H9 (cell line): ENCODE data around the gene RRAGC. TPM values are rescaled to one million over a fixed set of nuclear protein-coding genes. Genes with fewer than 3 reads are reported as not detected.

Experiments used
- DNase-seq: peaks from one replicate; pipeline ENCODE4 v3.0.0-alpha.2; 2017
- H2AFZ ChIP-seq: one replicate; pipeline ENCODE4 v1.6.1; 2013; ENCODE audit warnings: mild to moderate bottlenecking, low read length, control low read depth, moderate library complexity
- H2AK5ac ChIP-seq: 2 replicates; pipeline ENCODE4 v1.6.1; 2013; ENCODE audit warnings: low read length, control low read depth, mixed read lengths; ENCODE audit not compliant: insufficient read length
- H2BK120ac ChIP-seq: one replicate; pipeline ENCODE4 v1.6.1; 2013; ENCODE audit warnings: low read depth, mild to moderate bottlenecking, low read length, control low read depth, inconsistent platforms; ENCODE audit not compliant: poor library complexity, severe bottlenecking
- H2BK12ac ChIP-seq: 2 replicates; pipeline ENCODE4 v1.6.1; 2013; ENCODE audit warnings: low read length, control low read depth, mixed read lengths, low read depth; ENCODE audit not compliant: insufficient read length
- H2BK15ac ChIP-seq: 2 replicates; pipeline ENCODE4 v1.6.1; 2013; ENCODE audit warnings: low read depth, low read length, control low read depth
- H2BK20ac ChIP-seq: one replicate; pipeline ENCODE4 v1.6.1; 2013; ENCODE audit warnings: low read depth, mild to moderate bottlenecking, low read length, control low read depth, inconsistent platforms; ENCODE audit not compliant: poor library complexity, severe bottlenecking
- H2BK5ac ChIP-seq: 2 replicates; pipeline ENCODE4 v1.6.1; 2013; ENCODE audit warnings: low read length, control low read depth, mixed read lengths; ENCODE audit not compliant: insufficient read length
- H3K14ac ChIP-seq: 2 replicates; pipeline ENCODE4 v1.6.1; 2013; ENCODE audit warnings: low read length, control low read depth; ENCODE audit not compliant: insufficient read depth
- H3K18ac ChIP-seq: 2 replicates; pipeline ENCODE4 v1.6.1; 2013; ENCODE audit warnings: low read depth, mild to moderate bottlenecking, mixed read lengths, low read length, control low read depth; ENCODE audit not compliant: insufficient read length
- H3K23ac ChIP-seq: 2 replicates; pipeline ENCODE4 v1.6.1; 2013; ENCODE audit warnings: low read length, control low read depth, mixed read lengths, low read depth; ENCODE audit not compliant: insufficient read length
- H3K23me2 ChIP-seq: 2 replicates; pipeline ENCODE4 v1.6.1; 2013; ENCODE audit warnings: low read depth, mild to moderate bottlenecking, mixed read lengths, low read length, control low read depth; ENCODE audit not compliant: insufficient read length, poor library complexity, severe bottlenecking
- H3K27ac ChIP-seq: 2 replicates; pipeline ENCODE4 v1.5.1; 2013; ENCODE audit warnings: low read length, control low read depth, mixed read lengths, low read depth; ENCODE audit not compliant: insufficient read length
- H3K27me3 ChIP-seq: 2 replicates; pipeline ENCODE4 v1.6.1; 2013; ENCODE audit warnings: low read length, control low read depth, inconsistent platforms; ENCODE audit not compliant: insufficient read depth
- H3K4ac ChIP-seq: 2 replicates; pipeline ENCODE4 v1.6.1; 2013; ENCODE audit warnings: low read depth, mild to moderate bottlenecking, control low read depth, inconsistent platforms, low read length, moderate library complexity
- H3K4me1 ChIP-seq: 2 replicates; pipeline ENCODE4 v1.6.1; 2013; ENCODE audit warnings: low read length, control low read depth, inconsistent platforms; ENCODE audit not compliant: insufficient read depth
- H3K4me2 ChIP-seq: 2 replicates; pipeline ENCODE4 v1.6.1; 2013; ENCODE audit warnings: low read length, control low read depth, mixed read lengths; ENCODE audit not compliant: insufficient read length, insufficient read depth
- H3K56ac ChIP-seq: 2 replicates; pipeline ENCODE4 v1.6.1; 2013; ENCODE audit warnings: low read depth, mild to moderate bottlenecking, mixed read lengths, low read length, control low read depth; ENCODE audit not compliant: insufficient read length
- H3K79me1 ChIP-seq: 2 replicates; pipeline ENCODE4 v1.6.1; 2013; ENCODE audit warnings: low read depth, mild to moderate bottlenecking, moderate library complexity, low read length, control low read depth, inconsistent platforms; ENCODE audit not compliant: insufficient read depth, poor library complexity, severe bottlenecking
- H3K79me2 ChIP-seq: 2 replicates; pipeline ENCODE4 v1.6.1; 2013; ENCODE audit warnings: low read length, control low read depth, inconsistent platforms; ENCODE audit not compliant: insufficient read depth
- H3K9ac ChIP-seq: 2 replicates; pipeline ENCODE4 v1.6.1; 2013; ENCODE audit warnings: low read length, control low read depth, mixed read lengths; ENCODE audit not compliant: insufficient read length; ENCODE audit errors: extremely low read depth
- H3K9me3 ChIP-seq: one replicate; pipeline ENCODE4 v1.6.1; 2013; ENCODE audit warnings: low read depth, low read length, inconsistent platforms; ENCODE audit not compliant: control insufficient read depth
- H3T11ph ChIP-seq: one replicate; pipeline ENCODE4 v1.6.1; 2013; ENCODE audit warnings: mild to moderate bottlenecking, low read length, control low read depth, inconsistent platforms
- H4K20me1 ChIP-seq: one replicate; pipeline ENCODE4 v1.6.1; 2013; ENCODE audit not compliant: control insufficient read depth, insufficient read length, insufficient read depth
- H4K5ac ChIP-seq: 2 replicates; pipeline ENCODE4 v1.6.1; 2013; ENCODE audit warnings: low read depth, mild to moderate bottlenecking, mixed read lengths, low read length, control low read depth; ENCODE audit not compliant: insufficient read length
- H4K8ac ChIP-seq: replicated peaks from 2 replicates; pipeline ENCODE4 v1.6.1; 2013; ENCODE audit warnings: low read length, control low read depth, mixed read lengths, low read depth; ENCODE audit not compliant: insufficient read length
- H4K91ac ChIP-seq: 2 replicates; pipeline ENCODE4 v1.6.1; 2013; ENCODE audit warnings: low read depth, mild to moderate bottlenecking, moderate library complexity, mixed read lengths, low read length, control low read depth; ENCODE audit not compliant: insufficient read length
- H3K27ac Mint-ChIP-seq, 3 experiments: 2 replicates in 2 of 3; 3 replicates in 1 of 3; pipeline ENCODE4 v1.8.0; 2020 to 2021; ENCODE audit warnings: mixed read lengths in 3 of 3, mild to moderate bottlenecking in 1 of 3, moderate library complexity in 1 of 3
- H3K27me3 Mint-ChIP-seq: 2 replicates; pipeline ENCODE4 v1.8.0; 2021; ENCODE audit warnings: low read depth, mild to moderate bottlenecking, moderate library complexity, mixed read lengths
- H3K36me3 Mint-ChIP-seq, 3 experiments: 2 replicates in 2 of 3; 3 replicates in 1 of 3; pipeline ENCODE4 v1.8.0; 2020 to 2021; ENCODE audit warnings: low read depth in 3 of 3, mixed read lengths in 3 of 3; ENCODE audit not compliant: insufficient read depth in 1 of 3
- H3K4me1 Mint-ChIP-seq, 2 experiments: 2 replicates each; pipeline ENCODE4 v1.8.0; 2020; ENCODE audit warnings: mixed read lengths in 2 of 2
- H3K4me3 Mint-ChIP-seq, 2 experiments: 2 replicates in 1 of 2; 3 replicates in 1 of 2; pipeline ENCODE4 v1.8.0; 2020 to 2021; ENCODE audit warnings: mild to moderate bottlenecking in 2 of 2, mixed read lengths in 2 of 2, moderate library complexity in 1 of 2
- H3K9me3 Mint-ChIP-seq, 2 experiments: 2 replicates in 1 of 2; 3 replicates in 1 of 2; pipeline ENCODE4 v1.8.0; 2020; ENCODE audit warnings: mild to moderate bottlenecking in 2 of 2, mixed read lengths in 2 of 2, moderate library complexity in 1 of 2
- CTCF ChIP-seq: fragments of 200-600 bp; sonication (generic); conservative IDR thresholded peaks from 3 replicates; pipeline ENCODE4 v1.8.0; 2021; ENCODE audit warnings: antibody characterized with exemption, mild to moderate bottlenecking
- WGBS: extraction: QIAGEN DNeasy Blood & Tissue Kit; methylation state at CpG from one replicate; pipeline ENCODE4 v1.1.7; 2013; ENCODE audit warnings: missing lambda C conversion rate, low lambda C conversion rate, mixed read lengths; ENCODE audit not compliant: insufficient read length; ENCODE audit errors: extremely low coverage; 5-methylcytosine and 5-hydroxymethylcytosine counted together
- total RNA-seq: library from RNA; stranded (reverse); gene quantifications from 2 replicates; pipeline ENCODE4 v1.2.1, GENCODE V29; 2021

Gene RRAGC
- total RNA-seq, 1 experiment from 2014 or later, result 17.9 TPM

GRCh38 chr1:38852780-38853179 lies 6.8 kb downstream of the RRAGC start:
- no peaks in the 10 kb centered on the region for H3K79me2 ChIP-seq
- no peak for DNase-seq
- no peak for TF ChIP-seq CTCF
- H3K4me2 ChIP-seq, result no peak overlapping the region
- H3K36me3 Mint-ChIP-seq, result peaks cover 14 to 48% (median 40%) of the 10 kb centered on the region in 3 experiments; a peak in 6 of 7 replicates
- no peak overlapping the region for H2BK120ac ChIP-seq
- H3K23me2 ChIP-seq, result no peaks in the 10 kb centered on the region
- H3K4me1 Mint-ChIP-seq, result 0 out of 4 replicates have a peak, but pooled peaks cover 0 to 2% of the 10 kb centered on the region in 2 experiments
- no peak overlapping the region for H2AK5ac ChIP-seq
- H4K5ac ChIP-seq, result no peak overlapping the region
- no peaks in the 10 kb centered on the region for H3K9me3 Mint-ChIP-seq
- H2BK15ac ChIP-seq, result no peak overlapping the region
- H3K27me3 Mint-ChIP-seq, result no peaks in the 10 kb centered on the region
- H2BK12ac ChIP-seq, result no peak overlapping the region
- H3K23ac ChIP-seq, result no peak overlapping the region
- H3K27ac ChIP-seq, result no peak overlapping the region
- no peak overlapping the region for H3K4ac ChIP-seq
- no peak overlapping the region for H3T11ph ChIP-seq
- no peaks in the 10 kb centered on the region for H3K4me1 ChIP-seq
- H2BK20ac ChIP-seq, result no peak overlapping the region
- H3K79me1 ChIP-seq, result no peaks in the 10 kb centered on the region
- H2AFZ ChIP-seq, result no peak overlapping the region
- no peak overlapping the region for H3K9ac ChIP-seq
- no peak overlapping the region for H3K4me3 Mint-ChIP-seq
- no peaks in the 10 kb centered on the region for H4K20me1 ChIP-seq
- H3K27ac Mint-ChIP-seq, result no peak overlapping the region
- no peaks in the 10 kb centered on the region for H3K27me3 ChIP-seq
- H2BK5ac ChIP-seq, result no peak overlapping the region
- no peak overlapping the region for H4K8ac ChIP-seq
- no peaks in the 10 kb centered on the region for H3K9me3 ChIP-seq
- H3K56ac ChIP-seq, result no peak overlapping the region
- H4K91ac ChIP-seq, result no peak overlapping the region
- no CpG with 5 or more reads among the region's 4 CpGs for WGBS
- no peak overlapping the region for H3K14ac ChIP-seq
- no peak overlapping the region for H3K18ac ChIP-seq
